GM19467 (cell line): ENCODE data around the gene MYO18A.

Source experiments
- ATAC-seq: cut with Tn5 transposase; IDR thresholded peaks from one replicate; pipeline ENCODE4 v1.9.1; 2021; ENCODE audit warnings: mild to moderate bottlenecking, moderate library complexity; ENCODE audit not compliant: unreplicated experiment

MYO18A gene

DNA sequence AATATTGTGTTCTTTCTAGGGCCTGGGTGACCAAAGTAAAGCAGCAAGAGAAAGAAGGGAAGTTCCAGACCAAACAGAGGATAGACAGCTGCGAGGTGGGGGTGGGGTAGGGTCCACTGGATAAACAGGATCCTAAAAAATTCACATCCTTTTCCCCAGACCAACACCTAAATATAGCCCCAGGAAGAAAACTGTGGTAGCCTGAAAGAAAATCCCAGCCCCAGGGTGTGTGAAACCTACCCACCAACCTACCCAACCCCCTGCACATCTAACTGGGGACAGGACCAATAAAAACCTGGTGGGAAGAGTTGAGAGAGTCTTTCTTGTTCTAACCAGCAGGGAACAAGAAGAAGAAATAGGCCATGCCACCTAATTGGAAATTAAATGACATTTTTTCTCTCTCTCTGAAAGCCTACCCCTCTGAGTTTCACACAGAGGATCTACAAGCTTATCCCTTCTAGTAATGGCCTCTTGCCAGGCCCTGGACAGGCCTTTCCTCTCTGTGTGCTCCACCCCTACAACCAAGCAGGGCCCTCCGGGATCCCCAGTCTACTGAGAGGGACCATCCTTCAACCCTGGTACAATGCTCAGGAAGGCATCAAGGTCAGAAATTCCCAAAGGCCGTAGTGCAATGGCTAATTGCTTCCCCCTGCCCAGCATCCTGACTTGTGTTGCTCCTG, 12.0 kb downstream of the MYO18A start:
- no peak for ATAC-seq

DNA sequence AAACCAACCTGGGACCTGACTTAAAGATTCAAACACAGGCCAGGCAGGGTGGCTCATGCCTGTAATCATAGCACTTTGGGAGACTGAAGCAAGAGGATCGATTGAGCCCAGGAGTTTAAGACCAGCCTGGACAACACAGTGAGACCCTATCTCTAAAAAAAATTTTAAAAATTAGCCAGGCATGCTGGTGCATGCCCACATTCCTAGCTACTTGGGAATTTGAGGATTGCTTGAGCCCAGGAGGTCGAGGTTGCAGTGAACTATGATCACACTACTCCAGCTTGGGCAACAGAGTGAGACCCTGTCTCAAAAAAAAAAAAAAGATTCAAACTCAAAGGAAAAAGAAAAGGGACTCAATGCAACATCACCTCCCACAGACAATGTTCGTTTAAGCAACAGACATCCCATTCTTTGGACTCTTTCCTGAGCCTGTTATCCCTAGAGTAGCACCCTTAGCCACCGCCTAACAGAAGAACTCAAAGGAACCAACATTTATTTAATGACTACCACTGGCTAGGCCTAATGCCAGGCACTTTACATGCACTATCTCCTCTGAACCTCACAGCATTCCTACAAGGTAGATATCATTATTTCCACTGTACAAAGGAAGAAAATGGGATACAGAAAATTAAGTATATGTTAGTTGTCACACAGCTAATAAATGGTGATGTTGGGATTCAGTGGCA, 12.7 kb downstream of the MYO18A start:
- ATAC-seq = no peak

- ATAC-seq = no peak
Measured at GRCh38 chr17:29166507-29166887, 13.7 kb downstream of the MYO18A start.

DNA sequence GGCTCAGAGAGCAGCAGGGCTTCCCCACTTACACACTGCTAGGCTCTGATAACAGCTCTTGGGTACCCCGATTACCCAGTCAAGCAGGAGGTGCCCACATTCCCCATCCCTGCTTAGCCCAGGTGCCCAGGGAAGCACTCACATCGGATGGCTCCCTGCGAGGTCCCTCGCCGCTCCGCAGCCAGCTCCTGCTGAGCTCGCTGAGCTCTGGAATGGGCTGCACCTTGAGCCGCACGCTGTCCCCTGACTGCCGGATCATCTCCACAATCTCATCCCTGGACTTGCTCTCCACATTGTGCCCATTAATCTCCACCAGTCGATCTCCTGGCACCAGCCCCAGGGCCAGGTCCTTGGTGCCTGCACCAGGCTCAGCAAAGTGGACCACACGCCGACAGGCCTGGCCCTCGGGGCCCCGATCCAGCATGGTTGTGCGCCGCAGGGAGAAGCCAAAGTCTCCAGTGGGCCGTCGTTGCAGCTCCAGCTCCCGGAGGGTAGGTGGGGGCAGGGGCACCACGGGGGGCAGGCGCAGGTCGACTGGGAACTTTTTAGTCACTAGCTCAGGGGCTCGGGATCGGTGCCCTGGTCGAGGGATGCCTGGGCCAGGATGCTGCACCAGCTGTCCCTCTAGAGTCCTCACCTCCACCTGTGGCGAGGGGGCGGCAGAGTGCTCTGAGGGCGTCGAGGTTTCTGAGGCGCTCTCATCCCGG, 14.2 kb downstream of the MYO18A start:
- no peak for ATAC-seq

GRCh38 chr17:29165261-29165660, 14.9 kb downstream of the MYO18A start:
- ATAC-seq = no peak

DNA sequence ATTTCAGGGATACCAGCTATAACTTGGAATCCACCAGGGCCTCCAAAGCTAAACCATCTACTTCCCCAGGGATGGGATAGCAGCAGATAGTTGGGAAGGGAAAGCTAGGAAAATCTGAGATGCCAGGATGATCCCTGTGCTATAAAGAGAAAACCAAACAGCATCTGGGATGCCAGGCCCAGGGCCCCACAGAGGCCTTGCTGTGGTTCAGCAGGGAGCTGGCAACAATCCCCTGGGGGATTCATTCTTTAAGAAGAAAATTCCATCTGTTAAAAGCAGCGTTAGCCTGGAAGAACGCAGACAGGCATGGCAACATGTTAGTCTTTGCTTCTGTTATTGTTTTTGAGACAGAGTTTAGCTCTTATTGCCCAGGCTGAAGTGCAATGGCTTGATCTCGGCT, 16.6 kb downstream of the MYO18A start:
- no peak for ATAC-seq

GRCh38 chr17:29162909-29163341, 17.3 kb downstream of the MYO18A start:
- ATAC-seq = no peak

DNA sequence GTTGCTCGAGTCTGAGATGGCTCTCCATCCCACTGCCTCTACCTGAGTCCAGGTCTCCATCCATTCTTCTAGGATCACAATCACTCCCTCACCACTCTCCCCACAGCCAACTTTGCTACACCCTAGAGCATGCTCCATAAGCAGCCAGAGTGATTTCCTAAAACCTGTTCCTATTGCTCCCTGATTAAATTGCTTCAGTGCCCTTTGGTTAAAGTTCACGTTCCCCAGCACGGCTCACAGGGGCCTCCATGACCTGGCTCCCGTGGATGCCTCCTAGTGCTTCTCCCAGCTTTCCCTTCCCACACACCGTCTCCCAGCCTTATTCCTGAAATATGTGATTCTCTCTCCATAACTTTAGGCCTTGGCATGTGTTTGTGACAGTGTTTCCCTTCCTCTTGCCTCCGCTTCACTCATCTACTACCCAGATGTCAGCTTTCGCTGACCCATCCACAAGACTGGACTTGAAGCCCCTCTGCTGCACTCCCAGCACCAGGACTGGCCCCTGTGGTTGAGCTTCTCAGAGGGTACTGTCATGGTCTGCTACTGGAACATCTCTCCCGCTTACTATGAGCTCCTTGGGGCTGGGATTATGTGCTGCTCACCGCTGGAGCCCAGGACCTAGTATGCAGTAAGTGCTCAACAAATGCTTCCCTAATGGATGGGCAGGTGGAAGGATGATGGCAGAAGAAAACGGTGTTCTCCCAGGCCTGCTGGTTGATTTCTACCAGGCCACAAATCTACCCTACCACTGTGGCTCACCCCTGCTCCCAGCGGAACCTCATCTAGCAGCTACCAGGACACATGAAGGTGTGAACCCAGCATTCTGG, 17.9 kb downstream of the MYO18A start:
- ATAC-seq = no peak

DNA sequence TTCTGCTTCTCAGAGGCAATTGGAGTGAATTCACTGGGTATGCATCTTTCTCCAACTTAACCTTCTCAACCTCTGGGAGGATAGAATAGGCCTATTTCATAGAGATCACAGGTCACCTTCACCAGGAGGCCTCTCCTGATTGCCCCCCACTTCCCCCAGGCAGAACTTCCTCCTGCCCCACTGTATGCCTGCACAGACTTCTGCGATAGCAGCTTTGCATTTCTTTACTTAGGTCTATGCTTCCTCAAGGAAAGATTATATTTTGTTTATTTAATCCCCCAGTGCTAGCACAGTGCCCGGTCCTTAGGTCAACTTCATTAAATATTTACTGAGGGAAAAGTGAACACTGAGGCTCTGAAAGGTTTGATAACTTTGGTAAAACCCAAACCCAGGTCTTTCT, 19.9 kb downstream of the MYO18A start:
- ATAC-seq = no peak

DNA sequence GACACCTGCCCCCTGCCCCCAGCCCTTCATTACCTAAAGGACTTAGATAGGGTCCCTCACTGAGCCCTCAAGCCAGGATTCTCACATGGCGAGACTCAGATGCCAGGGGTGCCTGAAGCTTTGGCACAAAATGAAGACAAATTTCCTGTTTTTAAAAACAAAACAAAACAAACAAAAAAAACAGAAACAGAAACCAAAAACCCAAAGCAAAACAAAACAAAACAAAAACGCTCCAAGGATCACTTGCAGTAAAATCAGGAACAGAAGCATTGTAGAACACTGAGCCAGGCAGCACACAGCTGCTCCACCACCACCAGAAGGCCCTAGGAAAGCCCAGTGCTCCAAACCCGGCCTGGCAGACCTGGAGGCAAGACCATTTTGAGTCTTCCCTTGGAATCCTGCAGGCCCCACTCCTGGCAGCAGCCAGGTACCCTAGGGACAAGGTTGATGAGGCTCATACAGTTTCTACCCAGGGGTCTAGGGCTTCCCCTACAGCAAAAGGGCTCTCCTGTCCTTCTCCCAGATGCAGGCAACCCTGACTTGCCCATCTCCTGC, 20.8 kb downstream of the MYO18A start:
- ATAC-seq = no peak

GRCh38 chr17:29158488-29159275, 21.5 kb downstream of the MYO18A start:
- ATAC-seq = no peak

DNA sequence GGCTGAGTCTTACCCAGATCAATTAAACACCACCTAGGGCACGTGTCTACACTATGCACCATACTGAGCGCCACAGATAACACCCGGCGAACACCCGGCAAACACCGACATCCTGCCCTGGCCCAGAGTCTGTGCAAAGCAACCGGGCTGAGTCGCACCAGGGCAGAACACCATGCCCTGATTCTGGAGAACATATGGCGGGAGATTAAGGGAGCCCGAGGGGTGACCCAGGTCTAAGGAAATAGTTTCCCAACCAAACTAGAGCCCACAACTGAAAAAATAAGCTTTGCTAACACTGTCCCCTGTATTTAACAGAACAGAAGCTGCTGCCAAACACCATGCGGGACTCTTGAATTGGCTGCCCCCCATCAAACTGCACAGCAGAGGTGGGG, 22.1 kb downstream of the MYO18A start:
- no peak for ATAC-seq

- ATAC-seq = no peak
Measured at GRCh38 chr17:29157310-29157709, 22.9 kb downstream of the MYO18A start.

DNA sequence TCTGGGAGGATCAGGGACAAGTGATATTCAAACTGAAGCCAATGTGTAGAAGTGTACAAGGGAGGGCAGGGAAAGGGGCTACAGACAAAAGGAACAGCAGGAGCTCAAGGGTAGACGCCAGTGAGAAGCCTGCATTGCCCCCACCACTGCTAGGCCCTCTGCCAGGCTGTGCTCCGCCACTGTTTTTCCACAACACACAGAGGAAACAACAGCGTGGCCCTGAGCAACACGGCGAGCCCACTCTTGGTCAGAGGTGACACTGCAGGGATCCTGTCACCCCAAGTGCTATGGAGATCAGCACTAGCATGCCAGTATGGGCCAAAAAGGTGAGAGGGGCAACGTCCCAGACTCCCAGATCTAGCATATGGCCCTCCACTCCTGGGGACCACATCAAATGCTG, 23.4 kb downstream of the MYO18A start:
- no peak for ATAC-seq

- no peak for ATAC-seq
Measured at GRCh38 chr17:29155966-29156338, 24.2 kb downstream of the MYO18A start.

DNA sequence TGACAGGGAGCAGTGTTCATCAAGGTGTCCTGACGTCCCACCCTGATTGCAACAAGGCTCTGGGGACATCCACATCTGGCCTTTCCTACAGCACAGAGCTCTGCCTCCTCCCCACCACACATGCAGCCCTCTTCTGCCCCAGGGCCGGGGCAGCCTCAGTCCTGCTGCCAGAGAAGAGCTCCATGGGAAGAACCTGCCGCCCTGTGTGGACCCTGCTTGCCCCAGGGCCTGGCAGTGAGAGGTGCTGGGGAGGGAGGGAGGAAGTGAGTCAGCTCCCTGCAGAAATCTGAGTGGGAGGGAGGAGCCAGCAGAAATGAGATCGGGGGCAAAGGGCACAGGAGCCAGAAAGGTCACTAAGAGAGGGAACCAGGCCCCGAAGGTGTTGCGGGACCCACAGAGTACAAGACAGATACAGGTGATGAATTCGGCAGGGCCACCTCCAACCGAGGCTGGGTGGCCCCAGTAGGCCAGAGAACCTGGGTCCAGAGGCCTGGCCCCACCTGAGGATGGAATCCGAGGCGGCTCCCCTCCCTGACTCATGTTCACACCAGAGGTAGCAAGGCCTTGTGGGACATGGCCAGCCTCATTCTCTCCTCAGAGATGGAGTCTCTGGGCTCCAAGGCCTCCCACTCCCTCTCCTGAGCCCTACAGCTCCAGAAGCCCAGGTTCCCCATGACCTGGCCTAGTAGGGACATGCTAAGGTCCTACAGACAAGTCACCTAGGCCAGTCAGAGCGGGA, 24.8 kb downstream of the MYO18A start:
- no peak for ATAC-seq

- ATAC-seq = no peak
Measured at GRCh38 chr17:29154516-29155226, 25.5 kb downstream of the MYO18A start.

- no peak for ATAC-seq
Measured at GRCh38 chr17:29151567-29151966, 28.6 kb downstream of the MYO18A start.

- no peak for ATAC-seq
Measured at GRCh38 chr17:29150161-29150560, 30.0 kb downstream of the MYO18A start.
